ENCODE measurements around the gene SARS1. TPM values are rescaled to one million over a fixed set of nuclear protein-coding genes. Genes with fewer than 3 reads are reported as not detected.

SARS1 gene
- total and polyA plus RNA-seq, 2 of the 13 experiments (the other 11 are each of a cell fraction or from before 2014, with no cell fraction given) = 103 to 134 TPM

- TF ChIP-seq PAXIP1 (CRISPR knock-in tag; conservative IDR thresholded peaks at IDR 0.05) (no peak), ELK4 (CRISPR knock-in tag; IDR thresholded peaks at IDR 0.05; ENCODE audit: borderline replicate concordance) (no peak), MLLT10 (CRISPR knock-in tag; IDR thresholded peaks at IDR 0.05) (no peak), POGK (CRISPR knock-in tag; conservative IDR thresholded peaks at IDR 0.05) (no peak), FOXA1 (IDR thresholded peaks at IDR 0.05) (no peak), FOXA1 (CRISPR knock-in tag; IDR thresholded peaks at IDR 0.05) (no peak; the same call in 1 of the 2 replicates), ZFP36L2 (CRISPR knock-in tag; IDR thresholded peaks at IDR 0.05) (no peak), ZNF577 (CRISPR knock-in tag; IDR thresholded peaks at IDR 0.05; ENCODE audit: borderline replicate concordance, low read depth) (no peak), ZZZ3 (CRISPR knock-in tag; IDR thresholded peaks at IDR 0.05; ENCODE audit: borderline replicate concordance) (no peak), CBFB (CRISPR knock-in tag; IDR thresholded peaks at IDR 0.05) (no peak), ZNF180 (CRISPR knock-in tag; IDR thresholded peaks at IDR 0.05; ENCODE audit: borderline replicate concordance, low read depth) (no peak), RBFOX2 (IDR thresholded peaks at IDR 0.05; ENCODE audit: low read depth, low read length) (peak; percentile 83), PHF8 (CRISPR knock-in tag; IDR thresholded peaks at IDR 0.05) (peak; percentile 73), ZNF431 (CRISPR knock-in tag; IDR thresholded peaks at IDR 0.05; ENCODE audit: borderline replicate concordance, low read depth) (no peak), GLMP (CRISPR knock-in tag; IDR thresholded peaks at IDR 0.05; ENCODE audit: borderline replicate concordance) (no peak), HINFP (CRISPR knock-in tag; IDR thresholded peaks at IDR 0.05; ENCODE audit: low read depth) (no peak), RFX1 (IDR thresholded peaks at IDR 0.05) (no peak), ZNF724P (CRISPR knock-in tag; IDR thresholded peaks at IDR 0.05; ENCODE audit: borderline replicate concordance) (no peak), RFXANK (CRISPR knock-in tag; IDR thresholded peaks at IDR 0.05) (0 out of 2 replicates have a peak, but pooled peaks have one; percentile 53), NFATC3 (CRISPR knock-in tag; IDR thresholded peaks at IDR 0.05) (peak; percentile 14; the same call in 1 of the 2 replicates), POGZ (CRISPR knock-in tag; IDR thresholded peaks at IDR 0.05) (peak; percentile 38)
These were observed at the start of gene SARS1 (continued) for GRCh38 chr1:109213824-109214693.

Measured in HepG2 (cell line).